ENCODE results near the gene HNRNPL. TPM values are rescaled to one million over a fixed set of nuclear protein-coding genes. Genes with fewer than 3 reads are reported as not detected.
"Not testable (repeated sequence)": the region's sequence is repeated elsewhere in the genome, so short reads cannot be mapped to it uniquely, and the experiment has no call there.

HNRNPL gene
- total and polyA plus RNA-seq, 2 donors (not counting 1 experiment from before 2014, with no cell fraction given) = 292 to 418 TPM

DNA sequence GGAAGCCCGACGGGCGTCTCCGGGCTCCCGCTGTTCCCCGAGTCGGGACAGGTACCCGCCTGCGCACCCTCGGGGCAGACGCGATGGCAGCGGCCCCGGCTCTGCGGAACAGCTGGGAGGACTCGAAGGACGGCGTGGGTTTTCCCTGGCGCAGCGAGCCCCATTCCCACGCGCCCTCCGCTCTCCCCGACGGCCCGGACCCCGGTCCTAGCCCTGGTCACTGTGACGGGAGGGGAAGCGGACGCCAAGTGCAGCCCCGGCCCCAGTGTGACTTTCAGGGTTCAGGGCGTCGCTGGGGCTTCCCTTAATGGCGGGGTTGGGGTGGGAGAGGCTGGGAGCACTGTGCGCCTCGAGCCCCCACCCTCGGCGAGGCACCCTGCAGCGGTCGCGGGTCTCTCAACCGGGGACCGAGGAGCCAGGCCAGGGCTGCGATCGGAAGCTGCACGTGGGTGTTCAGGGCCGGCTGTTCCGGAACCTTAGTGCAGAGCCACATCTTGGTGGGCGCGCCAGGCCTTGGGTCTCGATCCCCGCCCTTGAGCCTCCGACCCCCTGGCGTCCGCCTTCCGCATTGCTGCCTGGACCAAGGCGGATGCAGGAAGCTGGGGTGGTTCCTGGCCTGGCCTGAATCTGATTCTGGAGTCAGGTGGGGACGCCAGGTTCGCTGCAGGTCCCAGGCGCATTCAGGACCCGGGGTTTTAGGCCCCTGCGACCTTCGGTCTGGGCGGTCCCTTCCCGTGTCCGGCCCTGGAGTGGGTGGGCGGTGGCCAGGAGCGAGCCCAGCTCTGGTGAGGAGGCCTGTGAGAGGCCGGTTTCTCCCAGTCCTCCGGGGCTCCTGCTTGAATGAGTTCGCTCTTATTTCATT, 57.3 kb downstream of the HNRNPL start:
- H3K9me3 Mint-ChIP-seq (ENCODE audit: insufficient read depth) = no peaks in the 10 kb centered on the region
- ChIA-PET CTCF (interaction anchor here (0.7 to 1.8 kb wide), 6 partner anchors 23 to 387 kb away, joined by 3 to 8 read pairs (median 4); partner anchors contain the start of genes NFKBIB and SIRT2), POLR2A (interaction anchor here (0.7 to 1.1 kb wide), 3 partner anchors 23 to 602 kb away, joined by 3 to 6 read pairs (median 3); partner anchors contain the start of gene HNRNPL)
- no peaks in the 10 kb centered on the region for H3K27me3 ChIP-seq (replicated peaks in 1 of 4; ENCODE audit: control extremely low read depth in 1 of 4, control insufficient read depth in 3 of 4, insufficient read depth in 4 of 4, low read length in 3 of 4)
- H3K27ac Mint-ChIP-seq = peak overlapping the region; percentile 85
- peak; percentile 63 for ATAC-seq (ENCODE audit: low read depth)
- intact Hi-C loops (cut with micrococcal nuclease) = loop anchor here (10.0 kb wide), 1 partner anchor 58 kb away; no protein-coding TSS in a partner anchor
- H3K4me3 ChIP-seq (ENCODE audit: control extremely low read depth in 1 of 5, extremely low read depth in 1 of 5, insufficient read depth in 1 of 5, low read depth in 2 of 5, low read length in 4 of 5) = peak overlapping the region in 4 of 5 experiments; percentile 34 to 54 (median 48)
- no peaks in the 10 kb centered on the region for H3K79me2 ChIP-seq (ENCODE audit: control insufficient read depth, insufficient read depth, low read length)
- WGBS (ENCODE audit: insufficient coverage) = 11% methylated on average over 55 of the region's 71 CpGs
- TF ChIP-seq, protein P1, sequence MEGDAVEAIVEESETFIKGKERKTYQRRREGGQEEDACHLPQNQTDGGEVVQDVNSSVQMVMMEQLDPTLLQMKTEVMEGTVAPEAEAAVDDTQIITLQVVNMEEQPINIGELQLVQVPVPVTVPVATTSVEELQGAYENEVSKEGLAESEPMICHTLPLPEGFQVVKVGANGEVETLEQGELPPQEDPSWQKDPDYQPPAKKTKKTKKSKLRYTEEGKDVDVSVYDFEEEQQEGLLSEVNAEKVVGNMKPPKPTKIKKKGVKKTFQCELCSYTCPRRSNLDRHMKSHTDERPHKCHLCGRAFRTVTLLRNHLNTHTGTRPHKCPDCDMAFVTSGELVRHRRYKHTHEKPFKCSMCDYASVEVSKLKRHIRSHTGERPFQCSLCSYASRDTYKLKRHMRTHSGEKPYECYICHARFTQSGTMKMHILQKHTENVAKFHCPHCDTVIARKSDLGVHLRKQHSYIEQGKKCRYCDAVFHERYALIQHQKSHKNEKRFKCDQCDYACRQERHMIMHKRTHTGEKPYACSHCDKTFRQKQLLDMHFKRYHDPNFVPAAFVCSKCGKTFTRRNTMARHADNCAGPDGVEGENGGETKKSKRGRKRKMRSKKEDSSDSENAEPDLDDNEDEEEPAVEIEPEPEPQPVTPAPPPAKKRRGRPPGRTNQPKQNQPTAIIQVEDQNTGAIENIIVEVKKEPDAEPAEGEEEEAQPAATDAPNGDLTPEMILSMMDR (IDR thresholded peaks at IDR 0.05) = peak; percentile 53
- no peak for TF ChIP-seq EZH2 (IDR thresholded peaks at IDR 0.05; ENCODE audit: borderline replicate concordance, insufficient read depth, low read depth, low read length, poor library complexity, severe bottlenecking)
- peak overlapping the region; percentile 89 for H2AFZ ChIP-seq (ENCODE audit: insufficient read depth, low read depth, low read length, poor library complexity, severe bottlenecking)
- no peak overlapping the region for H3K27ac ChIP-seq (ENCODE audit: low read length in 2 of 2)
- H4K20me1 ChIP-seq (ENCODE audit: control insufficient read depth, insufficient read depth, low read length, poor library complexity, severe bottlenecking) = no peaks in the 10 kb centered on the region
- peak overlapping the region; percentile 37 for H3K9ac ChIP-seq (ENCODE audit: low read length)
- peak overlapping the region; percentile 82 for H3K4me2 ChIP-seq (replicated peaks; ENCODE audit: low read depth, low read length, poor library complexity, severe bottlenecking)
- H3K4me1 Mint-ChIP-seq = peaks cover 4% of the 10 kb centered on the region
- H3K27me3 Mint-ChIP-seq = no peaks in the 10 kb centered on the region
- H3K4me3 Mint-ChIP-seq = peak overlapping the region; percentile 81
- DNase-seq = peak; percentile 66
- peaks cover 4 to 8% of the 10 kb centered on the region in 2 donors for H3K4me1 ChIP-seq (ENCODE audit: control insufficient read depth in 2 of 2, insufficient read depth in 2 of 2, low read length in 2 of 2)
- no peaks in the 10 kb centered on the region for H3K36me3 ChIP-seq (replicated peaks in 1 of 2; ENCODE audit: control extremely low read depth in 1 of 2, control insufficient read depth in 1 of 2, extremely low read depth in 1 of 2, insufficient read depth in 2 of 2, low read length in 1 of 2)
- H3K9me3 ChIP-seq (ENCODE audit: control extremely low read depth in 1 of 3, control insufficient read depth in 2 of 3, insufficient read depth in 1 of 3, low read length in 2 of 3) = no peaks in the 10 kb centered on the region

DNA sequence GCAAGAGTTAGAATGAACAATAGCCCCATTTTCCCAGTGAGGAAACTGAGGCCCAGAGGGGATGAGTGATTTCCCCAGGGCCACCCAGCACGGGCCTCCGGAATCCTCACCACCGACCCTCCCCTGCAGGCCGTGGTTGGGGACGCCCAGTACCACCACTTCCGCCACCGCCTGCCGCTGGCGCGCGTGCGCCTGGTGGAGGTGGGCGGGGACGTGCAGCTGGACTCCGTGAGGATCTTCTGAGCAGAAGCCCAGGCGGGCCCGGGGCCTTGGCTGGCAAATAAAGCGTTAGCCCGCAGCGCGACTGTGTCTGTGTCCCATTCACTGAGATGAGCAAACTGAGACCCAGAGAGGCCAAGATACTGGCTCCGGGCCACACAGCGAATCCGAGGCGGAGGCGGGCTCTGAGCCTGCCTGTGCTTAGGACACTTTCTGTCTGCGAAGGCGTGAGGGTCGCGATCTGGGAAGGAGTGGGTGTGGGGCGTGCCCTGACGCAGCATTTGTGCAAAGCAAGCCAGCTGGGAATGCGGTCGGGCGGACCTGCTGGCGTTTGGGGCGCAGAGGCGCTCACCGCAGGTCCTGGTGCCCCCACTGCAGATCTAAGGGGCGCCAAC, 58.2 kb downstream of the HNRNPL start:
- POLR2A ChIA-PET = interaction anchor here (0.7 kb wide), 1 partner anchor 601 kb away, joined by 3 read pairs; no protein-coding TSS in a partner anchor
- H3K27me3 ChIP-seq (replicated peaks in 1 of 4; ENCODE audit: control extremely low read depth in 1 of 4, control insufficient read depth in 3 of 4, insufficient read depth in 4 of 4, low read length in 3 of 4); H3K27ac Mint-ChIP-seq; H3K4me1 Mint-ChIP-seq; H3K4me1 ChIP-seq (ENCODE audit: control insufficient read depth in 2 of 2, insufficient read depth in 2 of 2, low read length in 2 of 2); H3K9me3 Mint-ChIP-seq (ENCODE audit: insufficient read depth); H4K20me1 ChIP-seq (ENCODE audit: control insufficient read depth, insufficient read depth, low read length, poor library complexity, severe bottlenecking); DNase-seq; H3K9ac ChIP-seq (ENCODE audit: low read length); H3K9me3 ChIP-seq (ENCODE audit: control extremely low read depth in 1 of 3, control insufficient read depth in 2 of 3, insufficient read depth in 1 of 3, low read length in 2 of 3); H3K4me2 ChIP-seq (replicated peaks; ENCODE audit: low read depth, low read length, poor library complexity, severe bottlenecking); H3K27ac ChIP-seq (ENCODE audit: low read length in 2 of 2); H3K79me2 ChIP-seq (ENCODE audit: control insufficient read depth, insufficient read depth, low read length); H3K36me3 ChIP-seq (replicated peaks in 1 of 2; ENCODE audit: control extremely low read depth in 1 of 2, control insufficient read depth in 1 of 2, extremely low read depth in 1 of 2, insufficient read depth in 2 of 2, low read length in 1 of 2); H3K27me3 Mint-ChIP-seq; H3K4me3 Mint-ChIP-seq: not testable (repeated sequence)
- peak; percentile 89 for ATAC-seq (ENCODE audit: low read depth)
- no CpG with 5 or more reads among the region's 40 CpGs for WGBS (ENCODE audit: insufficient coverage)
- peak overlapping the region; percentile 42 for H2AFZ ChIP-seq (ENCODE audit: insufficient read depth, low read depth, low read length, poor library complexity, severe bottlenecking)
- CTCF ChIA-PET = interaction anchor here (1.7 kb wide), 1 partner anchor 22 kb away, joined by 8 read pairs; no protein-coding TSS in a partner anchor
- H3K4me3 ChIP-seq (ENCODE audit: control extremely low read depth in 1 of 5, extremely low read depth in 1 of 5, insufficient read depth in 1 of 5, low read depth in 2 of 5, low read length in 4 of 5) = peak overlapping the region in 1 of 5 experiments; percentile 34
- intact Hi-C loops (cut with micrococcal nuclease) = loop anchor here (10.0 kb wide), 1 partner anchor 57 kb away; no protein-coding TSS in a partner anchor

DNA sequence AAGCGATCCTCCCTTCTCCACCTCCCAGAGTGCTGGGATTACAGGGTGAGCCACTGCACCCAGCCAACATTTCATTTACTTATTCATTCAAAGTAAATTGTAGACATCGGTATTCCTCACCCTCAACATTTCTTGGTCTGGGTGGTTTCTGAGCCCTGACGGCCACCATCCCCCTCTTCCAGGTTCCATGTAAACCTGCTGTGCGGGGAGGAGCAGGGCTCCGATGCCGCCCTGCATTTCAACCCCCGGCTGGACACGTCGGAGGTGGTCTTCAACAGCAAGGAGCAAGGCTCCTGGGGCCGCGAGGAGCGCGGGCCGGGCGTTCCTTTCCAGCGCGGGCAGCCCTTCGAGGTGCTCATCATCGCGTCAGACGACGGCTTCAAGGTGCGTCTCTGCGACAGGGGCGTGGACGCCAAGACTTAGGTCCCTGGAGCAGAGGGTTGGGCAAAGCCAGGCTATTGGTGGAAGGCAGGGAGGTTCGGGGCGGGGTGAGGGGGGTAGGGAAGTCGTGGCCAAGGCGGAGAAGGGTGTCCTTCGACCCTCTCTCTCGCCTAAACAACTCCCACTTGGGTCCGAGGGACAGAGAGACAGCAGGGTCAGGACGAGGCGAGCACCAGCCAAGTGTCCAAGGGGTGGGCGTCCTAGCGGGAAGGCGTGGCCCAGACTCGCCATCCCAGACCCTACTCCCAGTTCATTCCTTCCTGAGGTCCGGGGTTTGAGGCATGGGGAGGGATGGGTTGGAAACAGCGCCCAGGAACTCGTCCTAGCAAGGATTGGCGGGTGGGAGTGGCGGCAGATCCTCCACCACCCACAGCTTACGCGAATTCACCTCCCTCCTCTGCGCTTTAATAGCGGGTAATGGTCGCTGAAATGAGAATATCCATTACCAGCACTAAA, 59.0 kb downstream of the HNRNPL start:
- H3K9me3 ChIP-seq (ENCODE audit: control extremely low read depth in 1 of 3, control insufficient read depth in 2 of 3, insufficient read depth in 1 of 3, low read length in 2 of 3); H3K9ac ChIP-seq (ENCODE audit: low read length); H3K27me3 Mint-ChIP-seq; H3K9me3 Mint-ChIP-seq (ENCODE audit: insufficient read depth); H3K4me3 Mint-ChIP-seq; H3K27ac ChIP-seq (ENCODE audit: low read length in 2 of 2); H4K20me1 ChIP-seq (ENCODE audit: control insufficient read depth, insufficient read depth, low read length, poor library complexity, severe bottlenecking); H3K36me3 ChIP-seq (replicated peaks in 1 of 2; ENCODE audit: control extremely low read depth in 1 of 2, control insufficient read depth in 1 of 2, extremely low read depth in 1 of 2, insufficient read depth in 2 of 2, low read length in 1 of 2); ATAC-seq (ENCODE audit: low read depth); H3K27ac Mint-ChIP-seq; DNase-seq; H3K27me3 ChIP-seq (replicated peaks in 1 of 4; ENCODE audit: control extremely low read depth in 1 of 4, control insufficient read depth in 3 of 4, insufficient read depth in 4 of 4, low read length in 3 of 4); H3K79me2 ChIP-seq (ENCODE audit: control insufficient read depth, insufficient read depth, low read length); CTCF ChIA-PET; POLR2A ChIA-PET; H3K4me1 ChIP-seq (ENCODE audit: control insufficient read depth in 2 of 2, insufficient read depth in 2 of 2, low read length in 2 of 2); H3K4me1 Mint-ChIP-seq; H3K4me2 ChIP-seq (replicated peaks; ENCODE audit: low read depth, low read length, poor library complexity, severe bottlenecking): not testable (repeated sequence)
- intact Hi-C loops (cut with micrococcal nuclease) = loop anchor here (10.0 kb wide), 1 partner anchor 56 kb away; no protein-coding TSS in a partner anchor
- 100% methylated on average over 1 of the region's 49 CpGs for WGBS (ENCODE audit: insufficient coverage)
- Histone ChIP-seq H2AFZ (ENCODE audit: insufficient read depth, low read depth, low read length, poor library complexity, severe bottlenecking) (peak overlapping the region; percentile 42), H3K4me3 (ENCODE audit: control extremely low read depth in 1 of 5, extremely low read depth in 1 of 5, insufficient read depth in 1 of 5, low read depth in 2 of 5, low read length in 4 of 5) (peak overlapping the region in 1 of 5 experiments; percentile 34)
